Mesenchymal stem cell (in vitro differentiated cells and primary cell): ENCODE data around the gene BTF3L4.

Experiments used
- DNase-seq: peaks from one replicate; pipeline ENCODE4 v3.0.0-alpha.2; 2013
- H2AFZ ChIP-seq: one replicate; pipeline ENCODE4 v1.6.1; 2013; ENCODE audit warnings: low read depth, mild to moderate bottlenecking, control low read depth, inconsistent platforms, low read length, moderate library complexity
- H2AK5ac ChIP-seq: 2 replicates; pipeline ENCODE4 v1.6.1; 2013; ENCODE audit warnings: low read length, moderate library complexity, mild to moderate bottlenecking, inconsistent platforms; ENCODE audit not compliant: severe bottlenecking
- H2BK120ac ChIP-seq: one replicate; pipeline ENCODE4 v1.6.1; 2013; ENCODE audit warnings: low read depth, mild to moderate bottlenecking, inconsistent platforms, low read length, moderate library complexity
- H2BK12ac ChIP-seq, 2 experiments: one replicate each; pipeline ENCODE4 v1.6.1; 2013; ENCODE audit warnings: inconsistent platforms in 2 of 2, low read length in 2 of 2, mild to moderate bottlenecking in 2 of 2, moderate library complexity in 2 of 2, control low read depth in 1 of 2
- H2BK15ac ChIP-seq: one replicate; pipeline ENCODE4 v1.6.1; 2013; ENCODE audit warnings: mild to moderate bottlenecking, low read depth, inconsistent platforms; ENCODE audit not compliant: poor library complexity, severe bottlenecking
- H2BK5ac ChIP-seq: 2 replicates; pipeline ENCODE4 v1.6.1; 2013; ENCODE audit warnings: low read depth, mild to moderate bottlenecking, low read length, control low read depth, inconsistent platforms; ENCODE audit not compliant: poor library complexity, severe bottlenecking
- H3K14ac ChIP-seq, 2 experiments: one replicate each; pipeline ENCODE4 v1.6.1; 2013; ENCODE audit warnings: inconsistent platforms in 2 of 2, low read length in 2 of 2, control low read depth in 1 of 2, mild to moderate bottlenecking in 1 of 2, moderate library complexity in 1 of 2
- H3K18ac ChIP-seq, 2 experiments: one replicate each; pipeline ENCODE4 v1.6.1; 2013; ENCODE audit warnings: inconsistent platforms in 2 of 2, low read length in 2 of 2, control low read depth in 1 of 2, low read depth in 1 of 2, mild to moderate bottlenecking in 1 of 2
- H3K23ac ChIP-seq, 2 experiments: one replicate each; pipeline ENCODE4 v1.6.1; 2013; ENCODE audit warnings: inconsistent platforms in 2 of 2, low read length in 2 of 2, mild to moderate bottlenecking in 2 of 2, moderate library complexity in 2 of 2, control low read depth in 1 of 2
- H3K27ac ChIP-seq: 2 replicates; pipeline ENCODE4 v1.5.1; 2013; ENCODE audit warnings: mild to moderate bottlenecking, moderate library complexity, low read length, control low read depth, inconsistent platforms; ENCODE audit not compliant: poor library complexity, severe bottlenecking
- H3K27me3 ChIP-seq, 2 experiments: 2 replicates each; pipeline versions ENCODE4 v1.6.1 to v1.7.0; 2013; ENCODE audit warnings: low read length in 2 of 2, mild to moderate bottlenecking in 2 of 2, moderate library complexity in 2 of 2, control low read depth in 1 of 2, inconsistent platforms in 1 of 2; ENCODE audit not compliant: control insufficient read depth in 1 of 2, insufficient read depth in 1 of 2
- H3K36me3 ChIP-seq, 2 experiments: 2 replicates each; pipeline versions ENCODE4 v1.6.1 to v1.7.0; 2013; ENCODE audit warnings: low read length in 2 of 2, control low read depth in 1 of 2, inconsistent platforms in 1 of 2, low read depth in 1 of 2, mild to moderate bottlenecking in 1 of 2; ENCODE audit not compliant: insufficient read depth in 2 of 2, control insufficient read depth in 1 of 2
- H3K4ac ChIP-seq, 2 experiments: one replicate each; pipeline ENCODE4 v1.6.1; 2013; ENCODE audit warnings: inconsistent platforms in 2 of 2, low read length in 2 of 2, mild to moderate bottlenecking in 2 of 2, moderate library complexity in 2 of 2, control low read depth in 1 of 2, low read depth in 1 of 2
- H3K4me1 ChIP-seq: 2 replicates; pipeline ENCODE4 v1.6.1; 2013; ENCODE audit warnings: low read depth, low read length, control low read depth; ENCODE audit not compliant: control insufficient read depth, insufficient read depth
- H3K4me2 ChIP-seq: 2 replicates; pipeline ENCODE4 v1.6.1; 2013; ENCODE audit warnings: low read length, mild to moderate bottlenecking, inconsistent platforms; ENCODE audit not compliant: poor library complexity, severe bottlenecking
- H3K4me3 ChIP-seq, 2 experiments: 2 replicates each; pipeline versions ENCODE4 v1.5.1 to v1.7.0; 2013; ENCODE audit warnings: low read length in 2 of 2, mild to moderate bottlenecking in 2 of 2, control low read depth in 1 of 2, low read depth in 1 of 2; ENCODE audit not compliant: insufficient read depth in 1 of 2
- H3K79me1 ChIP-seq: replicated peaks from 2 replicates; pipeline ENCODE4 v1.6.1; 2013; ENCODE audit warnings: mild to moderate bottlenecking, control low read depth, low read length, inconsistent platforms; ENCODE audit not compliant: poor library complexity, severe bottlenecking
- H3K9ac ChIP-seq: 2 replicates; pipeline ENCODE4 v1.7.0; 2013; ENCODE audit warnings: mild to moderate bottlenecking, low read length, moderate library complexity
- H3K9me3 ChIP-seq: 2 replicates; pipeline ENCODE4 v1.7.0; 2013; ENCODE audit warnings: mild to moderate bottlenecking, low read length; ENCODE audit not compliant: control insufficient read depth
- H4K8ac ChIP-seq: one replicate; pipeline ENCODE4 v1.6.1; 2013; ENCODE audit warnings: inconsistent platforms, mild to moderate bottlenecking, low read length, moderate library complexity
- H4K91ac ChIP-seq: one replicate; pipeline ENCODE4 v1.6.1; 2013; ENCODE audit warnings: mild to moderate bottlenecking, low read length, inconsistent platforms
- WGBS: methylation state at CpG from one replicate; pipeline ENCODE4 v1.1.7; 2013; ENCODE audit warnings: mixed read lengths; 5-methylcytosine and 5-hydroxymethylcytosine counted together

The BTF3L4 gene

GRCh38 chr1:52057876-52058415, 1.9 kb downstream of the BTF3L4 start:
- H2BK120ac ChIP-seq = no peak overlapping the region
- peaks cover 2% of the 10 kb centered on the region for H3K4me1 ChIP-seq
- H3K4me3 ChIP-seq = peak overlapping the region in 1 of 2 experiments; percentile 99
- H2AFZ ChIP-seq = no peak overlapping the region
- WGBS = no CpG with 5 or more reads among the region's 1 CpG
- H3K4ac ChIP-seq = no peak overlapping the region
- H3K23ac ChIP-seq = no peak overlapping the region
- no peaks in the 10 kb centered on the region for H3K27me3 ChIP-seq
- H3K14ac ChIP-seq = no peak overlapping the region
- H3K9me3 ChIP-seq = no peaks in the 10 kb centered on the region
- H2BK12ac ChIP-seq = no peak overlapping the region
- H2BK5ac ChIP-seq = no peak overlapping the region
- H4K8ac ChIP-seq = no peak overlapping the region
- no peak overlapping the region for H3K4me2 ChIP-seq
- peaks cover 10% of the 10 kb centered on the region for H3K79me1 ChIP-seq
- peaks cover 11 to 23% of the 10 kb centered on the region in 2 experiments for H3K36me3 ChIP-seq
- H2BK15ac ChIP-seq = no peak overlapping the region
- H3K9ac ChIP-seq = peak overlapping the region; percentile 94
- no peak overlapping the region for H3K18ac ChIP-seq
- DNase-seq = no peak
- H4K91ac ChIP-seq = no peak overlapping the region
- no peak overlapping the region for H2AK5ac ChIP-seq
- H3K27ac ChIP-seq = no peak overlapping the region

- Histone ChIP-seq H3K36me3 (peaks cover 14 to 37% of the 10 kb centered on the region in 2 experiments), H4K8ac (no peak overlapping the region), H3K9me3 (no peaks in the 10 kb centered on the region)
These were observed 3.2 kb downstream of the BTF3L4 start for GRCh38 chr1:52059321-52059720.

DNA sequence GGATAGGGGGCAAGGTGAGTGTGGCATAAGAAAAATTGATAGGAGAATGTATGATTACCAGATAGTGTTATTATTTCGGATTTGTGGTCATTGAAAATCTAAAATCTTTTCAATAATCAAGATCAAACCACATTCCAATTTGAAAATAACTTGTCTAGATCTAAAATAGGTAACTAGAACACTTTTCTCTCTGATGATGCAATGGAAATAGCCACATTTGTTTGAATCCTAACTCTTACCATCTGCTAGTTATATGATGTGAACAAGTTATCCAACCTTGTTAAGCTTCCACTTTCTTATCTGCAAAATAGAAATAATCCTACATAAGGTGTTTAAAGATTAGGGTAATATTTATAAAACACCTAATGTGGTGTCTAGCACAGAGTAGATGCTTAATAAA, 3.8 kb downstream of the BTF3L4 start:
- no peak overlapping the region for H2BK120ac ChIP-seq
- no peak overlapping the region for H4K91ac ChIP-seq
- no peak overlapping the region for H3K23ac ChIP-seq
- no peak overlapping the region for H3K4me2 ChIP-seq
- no peak overlapping the region for H2AK5ac ChIP-seq
- no peaks in the 10 kb centered on the region for H3K9me3 ChIP-seq
- DNase-seq = no peak
- H3K4me3 ChIP-seq = no peak overlapping the region
- no CpG with 5 or more reads among the region's 1 CpG for WGBS
- H3K4ac ChIP-seq = no peak overlapping the region
- no peak overlapping the region for H3K27ac ChIP-seq
- peaks cover 12% of the 10 kb centered on the region for H3K79me1 ChIP-seq
- no peak overlapping the region for H2BK12ac ChIP-seq
- H3K4me1 ChIP-seq = peaks cover 2% of the 10 kb centered on the region
- H2AFZ ChIP-seq = no peak overlapping the region
- no peaks in the 10 kb centered on the region for H3K27me3 ChIP-seq
- no peak overlapping the region for H2BK5ac ChIP-seq
- no peak overlapping the region for H3K14ac ChIP-seq
- no peak overlapping the region for H3K18ac ChIP-seq
- no peak overlapping the region for H4K8ac ChIP-seq
- no peak overlapping the region for H2BK15ac ChIP-seq
- peaks cover 14 to 42% of the 10 kb centered on the region in 2 experiments for H3K36me3 ChIP-seq
- no peak overlapping the region for H3K9ac ChIP-seq

More at GRCh38 chr1:52059321-52059720, 3.2 kb downstream of the BTF3L4 start:
- H2BK12ac ChIP-seq = no peak overlapping the region
- no peaks in the 10 kb centered on the region for H3K27me3 ChIP-seq
- no peak overlapping the region for H3K18ac ChIP-seq
- H3K27ac ChIP-seq = peak overlapping the region; percentile 23
- H3K4me1 ChIP-seq = peaks cover 2% of the 10 kb centered on the region
- no peak overlapping the region for H3K23ac ChIP-seq
- no peak overlapping the region for H2BK120ac ChIP-seq
- H2AK5ac ChIP-seq = no peak overlapping the region
- H3K9ac ChIP-seq = peak overlapping the region; percentile 26
- no peak overlapping the region for H3K4ac ChIP-seq
- no peak overlapping the region for H2AFZ ChIP-seq
- DNase-seq = peak; percentile 53
- no peak overlapping the region for H3K14ac ChIP-seq
- peaks cover 12% of the 10 kb centered on the region for H3K79me1 ChIP-seq
- no peak overlapping the region for H2BK15ac ChIP-seq
- H4K91ac ChIP-seq = no peak overlapping the region
- H3K4me2 ChIP-seq = no peak overlapping the region
- H3K4me3 ChIP-seq = peak overlapping the region in 1 of 2 experiments; percentile 26
- no peak overlapping the region for H2BK5ac ChIP-seq

DNA sequence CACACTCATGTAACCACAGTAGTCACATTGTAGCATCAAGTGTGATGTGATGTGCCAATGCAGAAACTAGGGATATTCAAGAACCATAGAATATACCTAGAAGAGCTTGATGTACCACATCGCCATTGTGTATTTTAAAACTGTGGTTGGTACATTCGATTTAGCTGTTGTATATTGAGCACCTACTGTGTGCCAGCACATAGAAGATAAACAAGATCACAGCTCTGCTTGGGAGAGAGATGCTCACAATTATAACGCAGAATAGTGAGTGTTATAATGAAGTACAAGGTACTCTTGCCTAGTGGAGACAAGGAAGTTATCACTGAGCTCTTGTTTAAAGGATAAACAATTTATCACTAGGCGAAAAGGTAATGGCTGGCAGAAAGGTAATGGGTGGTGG, 4.7 kb downstream of the BTF3L4 start:
- Histone ChIP-seq H4K91ac (no peak overlapping the region), H3K36me3 (peaks cover 20 to 52% of the 10 kb centered on the region in 2 experiments), H3K14ac (no peak overlapping the region), H3K9me3 (no peaks in the 10 kb centered on the region), H2BK12ac (no peak overlapping the region), H3K9ac (no peak overlapping the region), H3K23ac (no peak overlapping the region), H3K79me1 (peaks cover 12% of the 10 kb centered on the region), H2AK5ac (no peak overlapping the region), H3K27me3 (no peaks in the 10 kb centered on the region), H2BK15ac (no peak overlapping the region), H3K4me2 (no peak overlapping the region), H3K27ac (no peak overlapping the region), H2BK5ac (no peak overlapping the region), H3K18ac (no peak overlapping the region), H2BK120ac (no peak overlapping the region), H2AFZ (no peak overlapping the region), H3K4ac (no peak overlapping the region), H4K8ac (no peak overlapping the region), H3K4me1 (peaks cover 2% of the 10 kb centered on the region), H3K4me3 (no peak overlapping the region)
- no peak for DNase-seq
- WGBS = 97% methylated on average over 4 of the region's 4 CpGs
